ENCODE data around the gene ALG12.

Gene ALG12

GRCh38 chr22:49871482-49871881, 46.8 kb downstream of the ALG12 start:
- in situ Hi-C loops (cut with HindIII; ENCODE audit: low pct_ligation_motif_present, low sequenced_read_pairs): no loop called here
- TF ChIP-seq, protein P1, sequence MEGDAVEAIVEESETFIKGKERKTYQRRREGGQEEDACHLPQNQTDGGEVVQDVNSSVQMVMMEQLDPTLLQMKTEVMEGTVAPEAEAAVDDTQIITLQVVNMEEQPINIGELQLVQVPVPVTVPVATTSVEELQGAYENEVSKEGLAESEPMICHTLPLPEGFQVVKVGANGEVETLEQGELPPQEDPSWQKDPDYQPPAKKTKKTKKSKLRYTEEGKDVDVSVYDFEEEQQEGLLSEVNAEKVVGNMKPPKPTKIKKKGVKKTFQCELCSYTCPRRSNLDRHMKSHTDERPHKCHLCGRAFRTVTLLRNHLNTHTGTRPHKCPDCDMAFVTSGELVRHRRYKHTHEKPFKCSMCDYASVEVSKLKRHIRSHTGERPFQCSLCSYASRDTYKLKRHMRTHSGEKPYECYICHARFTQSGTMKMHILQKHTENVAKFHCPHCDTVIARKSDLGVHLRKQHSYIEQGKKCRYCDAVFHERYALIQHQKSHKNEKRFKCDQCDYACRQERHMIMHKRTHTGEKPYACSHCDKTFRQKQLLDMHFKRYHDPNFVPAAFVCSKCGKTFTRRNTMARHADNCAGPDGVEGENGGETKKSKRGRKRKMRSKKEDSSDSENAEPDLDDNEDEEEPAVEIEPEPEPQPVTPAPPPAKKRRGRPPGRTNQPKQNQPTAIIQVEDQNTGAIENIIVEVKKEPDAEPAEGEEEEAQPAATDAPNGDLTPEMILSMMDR (IDR thresholded peaks at IDR 0.05; ENCODE audit: low read depth, low read length, missing control alignments): no peak
- DNase-seq: no peak
- Histone ChIP-seq H3K36me3 (replicated peaks) (no peaks in the 10 kb centered on the region), H3K27ac (no peak overlapping the region), H3K4me3 (ENCODE audit: low read depth, low read length) (no peak overlapping the region), H3K27me3 (replicated peaks) (no peaks in the 10 kb centered on the region)

DNA sequence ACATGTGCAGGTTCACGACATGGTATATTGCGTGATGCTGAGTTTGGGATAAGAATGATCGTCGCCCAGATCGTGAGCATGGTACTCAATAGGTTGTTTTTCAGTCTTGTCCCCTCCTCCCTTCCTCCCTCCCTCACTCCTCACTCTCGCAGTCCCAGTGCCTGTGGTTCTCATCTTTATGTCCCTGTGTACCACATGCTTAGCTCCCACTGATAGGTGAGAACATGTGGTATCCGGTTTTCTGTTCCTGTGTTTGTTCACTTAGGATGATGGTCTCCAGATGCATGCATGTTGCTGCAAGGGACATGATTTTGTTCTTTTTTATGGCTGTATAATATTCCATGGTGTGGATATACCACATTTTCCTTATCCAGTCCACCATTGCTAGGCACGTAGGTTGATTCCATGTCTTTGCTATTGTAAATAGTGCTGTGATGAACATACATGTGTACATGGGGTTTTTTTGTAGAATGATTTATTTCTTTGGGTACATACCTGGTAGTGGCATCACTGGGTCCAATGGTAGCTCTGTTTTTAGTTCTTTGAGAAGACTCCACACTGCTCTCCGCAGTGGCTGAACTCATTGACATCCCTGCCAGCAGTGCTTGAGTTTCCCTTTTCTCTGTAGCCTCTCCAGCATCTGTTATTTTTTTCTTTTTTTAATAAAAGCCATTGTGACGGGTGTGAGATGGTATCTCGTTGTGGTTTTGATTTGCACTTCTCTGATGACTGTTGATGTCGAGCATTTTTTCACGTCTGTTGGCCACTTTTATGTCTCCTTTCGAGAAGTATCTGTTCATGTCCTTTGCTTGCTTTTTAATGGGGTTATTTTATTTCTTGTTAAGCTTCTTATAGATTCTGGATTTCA, 48.2 kb downstream of the ALG12 start:
- Histone ChIP-seq H3K4me3 (ENCODE audit: low read depth, low read length) (no peak overlapping the region), H3K27ac (no peak overlapping the region), H3K36me3 (replicated peaks) (no peaks in the 10 kb centered on the region), H3K27me3 (replicated peaks) (no peaks in the 10 kb centered on the region)
- DNase-seq: no peak
- TF ChIP-seq, protein P1 (IDR thresholded peaks at IDR 0.05; ENCODE audit: low read depth, low read length, missing control alignments): no peak
- in situ Hi-C loops (cut with HindIII; ENCODE audit: low pct_ligation_motif_present, low sequenced_read_pairs): no loop called here

- in situ Hi-C loops (cut with HindIII; ENCODE audit: low pct_ligation_motif_present, low sequenced_read_pairs): no loop called here
Measured at GRCh38 chr22:49869086-49869830, 49.0 kb downstream of the ALG12 start.

DNA sequence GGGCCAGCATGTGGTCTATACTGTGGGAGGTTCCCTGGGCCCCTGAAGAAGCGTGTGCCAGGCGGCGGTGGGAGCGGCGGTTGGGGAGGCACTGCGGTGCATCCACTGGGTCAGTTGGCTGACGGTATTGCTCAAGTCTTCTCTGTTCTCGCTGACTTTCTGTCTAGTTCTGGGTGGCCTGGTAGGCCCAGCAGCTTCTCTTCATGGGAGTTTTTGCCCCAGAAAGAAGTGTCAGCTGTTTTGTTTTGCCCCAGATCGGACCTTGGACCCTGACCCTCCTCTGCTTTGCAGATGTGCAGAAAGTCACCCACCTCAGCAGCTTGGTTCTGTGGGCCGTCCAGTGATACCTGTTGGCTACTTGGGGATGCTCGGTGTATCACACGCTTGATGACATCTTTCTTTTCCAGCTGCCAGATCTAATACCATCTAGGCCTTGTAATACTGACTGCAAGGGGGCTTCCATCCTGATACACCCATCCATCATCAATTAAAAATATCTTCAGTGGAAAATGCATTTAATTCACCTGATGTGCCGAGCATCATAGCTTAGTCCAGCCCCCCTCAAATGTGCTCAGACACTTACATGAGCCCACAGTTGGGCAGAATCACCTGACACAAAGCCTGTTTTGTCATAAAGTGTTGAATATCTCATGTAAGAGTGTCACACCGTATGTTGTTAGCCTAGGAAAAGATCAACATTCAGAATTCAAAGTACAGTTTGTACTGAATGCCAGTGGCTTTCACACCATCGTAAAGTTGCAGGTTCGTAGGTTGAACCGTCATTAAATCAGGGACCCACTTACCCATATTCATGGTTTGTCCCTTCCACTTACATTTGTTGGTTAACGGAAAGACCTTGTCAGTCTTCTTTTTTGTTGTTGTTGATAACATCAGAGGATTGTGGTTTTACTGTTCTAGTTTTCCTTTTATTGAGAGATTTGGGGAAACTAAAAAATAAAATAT, 50.7 kb downstream of the ALG12 start:
- DNase-seq: no peak
- Histone ChIP-seq H3K4me3 (ENCODE audit: low read depth, low read length) (no peak overlapping the region), H3K27me3 (replicated peaks) (no peaks in the 10 kb centered on the region), H3K36me3 (replicated peaks) (no peaks in the 10 kb centered on the region), H3K27ac (no peak overlapping the region)
- TF ChIP-seq, protein P1 (IDR thresholded peaks at IDR 0.05; ENCODE audit: low read depth, low read length, missing control alignments): no peak
- in situ Hi-C loops (cut with HindIII; ENCODE audit: low pct_ligation_motif_present, low sequenced_read_pairs): no loop called here

More at GRCh38 chr22:49869086-49869830, 49.0 kb downstream of the ALG12 start:
- TF ChIP-seq, protein P1 (IDR thresholded peaks at IDR 0.05; ENCODE audit: low read depth, low read length, missing control alignments): no peak
- H3K36me3 ChIP-seq (replicated peaks): no peaks in the 10 kb centered on the region
- no peaks in the 10 kb centered on the region for H3K27me3 ChIP-seq (replicated peaks)
- no peak overlapping the region for H3K27ac ChIP-seq
- DNase-seq: no peak
- no peak overlapping the region for H3K4me3 ChIP-seq (ENCODE audit: low read depth, low read length)

- in situ Hi-C loops (cut with HindIII; ENCODE audit: low pct_ligation_motif_present, low sequenced_read_pairs): no loop called here
- H3K27me3 ChIP-seq (replicated peaks): no peaks in the 10 kb centered on the region
- no peaks in the 10 kb centered on the region for H3K36me3 ChIP-seq (replicated peaks)
- no peak for DNase-seq
- no peak overlapping the region for H3K4me3 ChIP-seq (ENCODE audit: low read depth, low read length)
- TF ChIP-seq, protein P1 (IDR thresholded peaks at IDR 0.05; ENCODE audit: low read depth, low read length, missing control alignments): no peak
- H3K27ac ChIP-seq: no peak overlapping the region
Measured at GRCh38 chr22:49866646-49867045, 51.6 kb downstream of the ALG12 start.
